ENCODE results near the gene CEP41.

DNA sequence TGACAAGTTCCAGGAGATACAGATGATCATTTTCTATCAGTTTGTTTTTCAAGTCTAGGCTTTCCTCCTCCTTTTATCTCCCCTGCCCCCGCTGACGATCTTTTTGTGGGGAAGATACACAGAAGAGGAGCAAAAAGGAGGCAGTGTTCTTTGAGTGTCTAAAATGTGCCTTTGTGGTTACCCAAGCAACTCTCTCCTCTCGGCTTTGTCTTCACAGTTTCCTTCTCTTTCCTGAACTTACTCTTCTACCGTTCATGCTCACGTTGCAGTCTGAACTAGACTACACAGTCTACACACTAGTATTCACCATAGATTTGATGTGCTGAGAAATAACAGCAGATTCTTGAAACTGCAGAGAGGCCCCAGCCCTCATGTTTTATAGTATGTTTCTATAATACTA is 23.6 kb downstream of the CEP41 start:
- TF ChIP-seq, protein P1, sequence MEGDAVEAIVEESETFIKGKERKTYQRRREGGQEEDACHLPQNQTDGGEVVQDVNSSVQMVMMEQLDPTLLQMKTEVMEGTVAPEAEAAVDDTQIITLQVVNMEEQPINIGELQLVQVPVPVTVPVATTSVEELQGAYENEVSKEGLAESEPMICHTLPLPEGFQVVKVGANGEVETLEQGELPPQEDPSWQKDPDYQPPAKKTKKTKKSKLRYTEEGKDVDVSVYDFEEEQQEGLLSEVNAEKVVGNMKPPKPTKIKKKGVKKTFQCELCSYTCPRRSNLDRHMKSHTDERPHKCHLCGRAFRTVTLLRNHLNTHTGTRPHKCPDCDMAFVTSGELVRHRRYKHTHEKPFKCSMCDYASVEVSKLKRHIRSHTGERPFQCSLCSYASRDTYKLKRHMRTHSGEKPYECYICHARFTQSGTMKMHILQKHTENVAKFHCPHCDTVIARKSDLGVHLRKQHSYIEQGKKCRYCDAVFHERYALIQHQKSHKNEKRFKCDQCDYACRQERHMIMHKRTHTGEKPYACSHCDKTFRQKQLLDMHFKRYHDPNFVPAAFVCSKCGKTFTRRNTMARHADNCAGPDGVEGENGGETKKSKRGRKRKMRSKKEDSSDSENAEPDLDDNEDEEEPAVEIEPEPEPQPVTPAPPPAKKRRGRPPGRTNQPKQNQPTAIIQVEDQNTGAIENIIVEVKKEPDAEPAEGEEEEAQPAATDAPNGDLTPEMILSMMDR (IDR thresholded peaks at IDR 0.05) = no peak
- no peak for TF ChIP-seq EZH2 (IDR thresholded peaks at IDR 0.05)
- no peak for TF ChIP-seq EZH2phosphoT487 (IDR thresholded peaks at IDR 0.05)
